HG03196 (cell line): ENCODE data around the gene TSN.
A peak's percentile ranks its signal among the peaks of the same experiment; 100 is the strongest.
"Not testable (repeated sequence)": the region's sequence is repeated elsewhere in the genome, so short reads cannot be mapped to it uniquely, and the experiment has no call there.

ENCODE experiments used
- ATAC-seq: cut with Tn5 transposase; IDR thresholded peaks from one replicate; pipeline ENCODE4 v1.9.1; 2021; ENCODE audit not compliant: unreplicated experiment

The TSN gene

DNA sequence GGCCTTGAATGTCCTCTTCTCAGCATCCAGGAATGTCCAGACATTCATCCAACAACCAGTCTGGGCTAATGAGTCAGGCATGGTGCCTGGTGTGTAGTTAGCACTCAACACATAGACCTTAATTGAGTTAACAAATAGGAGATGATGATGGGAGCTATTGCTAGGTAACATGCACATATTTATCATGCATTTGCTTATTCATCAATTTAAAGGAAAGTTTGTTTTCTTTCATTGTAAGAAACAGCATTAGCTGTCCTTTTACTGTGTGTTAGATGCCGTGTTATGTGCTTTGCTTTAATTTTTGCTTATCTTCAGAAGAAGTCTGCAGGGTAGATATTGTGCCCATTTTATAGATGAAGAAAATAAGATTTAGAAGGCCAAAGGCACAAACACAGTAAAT is 43.2 kb downstream of the TSN start:
- ATAC-seq: no peak

DNA sequence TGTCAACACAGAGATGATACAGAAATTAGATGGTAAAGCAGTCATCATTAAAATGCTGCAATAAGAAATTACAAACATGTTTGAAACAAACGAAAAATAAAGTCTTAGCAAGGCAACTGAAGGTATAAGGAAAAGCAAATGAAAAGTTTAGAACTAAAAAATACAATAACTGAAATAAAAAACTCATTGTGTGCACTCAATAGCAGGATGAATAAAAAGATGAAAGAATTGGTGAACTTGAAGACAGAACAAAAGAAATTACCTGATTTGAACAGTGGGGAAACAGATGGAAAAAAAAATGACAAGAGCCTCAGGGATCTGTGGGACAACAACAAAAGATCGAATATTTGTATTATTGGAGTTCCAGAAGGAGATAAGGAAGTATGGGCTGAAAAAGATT is 46.5 kb downstream of the TSN start:
- ATAC-seq: no peak

DNA sequence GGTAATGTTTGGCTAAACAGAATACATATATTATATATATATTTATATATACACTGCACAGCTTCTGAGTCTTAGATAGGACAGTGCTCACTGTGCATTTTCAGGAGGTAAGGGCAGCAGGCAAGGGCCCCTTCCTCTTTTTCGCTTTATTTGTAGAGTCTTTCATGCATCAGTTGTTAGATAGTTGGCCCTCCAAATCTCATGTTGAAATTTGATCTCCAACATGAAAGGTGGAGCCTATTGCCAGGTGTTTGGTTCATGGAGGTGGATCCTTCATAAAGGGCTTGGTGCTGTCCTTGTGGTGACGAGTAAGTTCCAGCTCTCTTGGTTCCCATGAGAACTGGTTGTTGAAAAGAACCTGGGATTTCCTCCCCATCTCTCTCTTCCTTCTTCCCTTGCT is 48.1 kb downstream of the TSN start:
- ATAC-seq: no peak

DNA sequence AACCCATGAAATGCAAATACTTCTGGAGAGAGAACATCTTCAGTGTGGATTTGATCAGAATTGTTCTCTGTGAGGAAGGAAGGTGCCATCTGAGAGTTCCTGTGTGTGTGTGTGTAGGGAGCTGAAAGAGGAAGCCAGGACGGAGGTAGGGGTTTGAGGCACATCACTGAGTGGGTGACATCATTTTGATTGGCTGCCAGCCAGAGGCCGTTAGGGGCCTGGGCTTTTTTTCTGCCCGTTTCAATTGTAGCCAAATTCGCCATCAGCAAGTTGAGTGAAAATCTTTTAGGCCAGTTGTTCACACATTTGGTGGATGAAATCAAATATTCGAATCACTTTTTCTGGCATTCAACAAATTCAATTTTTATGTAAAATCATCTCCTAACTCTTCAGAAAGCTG is 48.9 kb downstream of the TSN start:
- no peak for ATAC-seq

DNA sequence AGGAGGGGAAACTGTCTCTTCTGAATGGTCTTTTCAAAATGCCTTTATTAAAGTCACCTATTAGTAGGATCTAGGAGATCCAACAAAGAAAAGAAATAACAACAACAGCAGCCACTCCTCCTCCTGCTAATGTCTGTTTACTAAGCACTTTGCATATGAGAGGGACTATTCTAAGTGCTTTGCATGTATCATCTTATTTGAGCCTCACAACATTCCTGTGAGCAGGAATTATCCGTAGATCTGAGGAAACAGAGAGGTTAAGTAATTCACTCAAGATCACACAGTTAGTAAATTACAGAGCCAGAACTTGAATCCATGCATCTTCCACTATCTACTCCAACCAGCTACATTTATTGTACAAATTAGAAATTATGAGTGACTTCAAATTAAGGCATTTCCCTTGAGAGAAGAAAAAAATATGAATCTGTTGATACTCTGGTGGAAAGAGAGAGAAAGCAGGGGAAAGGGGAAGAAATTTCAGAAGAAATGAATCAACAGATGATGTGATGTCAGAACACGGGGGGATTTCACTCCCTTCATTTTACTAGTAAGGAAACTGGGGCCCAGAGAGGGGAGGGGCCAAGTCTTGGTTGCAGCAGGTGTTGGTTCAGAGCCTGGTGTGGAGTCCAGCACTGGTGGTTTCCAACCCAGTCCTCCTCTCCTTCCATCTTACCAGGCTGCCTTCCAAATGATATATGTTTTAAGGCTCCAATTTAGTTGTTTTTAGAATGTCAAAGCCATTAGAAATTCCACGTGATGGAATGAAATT is 49.7 kb downstream of the TSN start:
- no peak for ATAC-seq

DNA sequence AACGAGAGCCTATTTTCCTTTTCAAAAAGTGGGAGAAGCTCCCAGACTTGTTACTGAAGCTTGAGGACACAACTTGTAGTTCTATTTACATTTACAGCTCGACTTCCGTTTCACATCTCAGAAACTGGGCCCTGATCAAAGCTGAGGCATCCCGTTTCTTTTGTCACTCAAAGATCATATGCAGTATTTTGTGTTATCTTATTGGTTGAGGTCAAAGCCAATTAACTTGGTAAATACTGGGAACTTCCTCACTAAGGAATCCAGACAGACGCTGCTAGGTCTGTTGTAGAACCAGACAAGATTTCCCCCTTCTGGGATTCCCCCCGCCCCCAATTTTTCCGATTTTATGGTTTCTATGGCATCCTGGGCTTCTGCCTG is 50.3 kb downstream of the TSN start:
- no peak for ATAC-seq

DNA sequence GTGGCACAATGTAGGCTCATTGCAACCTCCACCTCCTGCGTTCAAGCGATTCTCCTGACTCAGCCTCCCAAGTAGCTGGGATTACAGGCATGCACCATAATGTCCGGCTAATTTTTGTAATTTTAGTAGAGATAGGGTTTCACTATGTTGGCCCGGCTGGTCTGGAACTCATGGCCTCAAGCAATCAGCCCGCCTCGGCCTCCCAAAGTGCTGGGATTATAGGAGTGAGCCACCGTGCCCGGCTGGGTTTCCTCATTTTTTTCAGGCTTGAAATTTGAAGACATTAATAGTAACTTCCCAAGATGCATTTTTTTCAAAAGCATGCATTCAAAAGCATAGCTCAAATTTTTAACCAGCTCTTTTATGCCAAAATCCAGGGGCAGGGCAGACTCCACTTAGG is 52.3 kb downstream of the TSN start:
- ATAC-seq: not testable (repeated sequence)

DNA sequence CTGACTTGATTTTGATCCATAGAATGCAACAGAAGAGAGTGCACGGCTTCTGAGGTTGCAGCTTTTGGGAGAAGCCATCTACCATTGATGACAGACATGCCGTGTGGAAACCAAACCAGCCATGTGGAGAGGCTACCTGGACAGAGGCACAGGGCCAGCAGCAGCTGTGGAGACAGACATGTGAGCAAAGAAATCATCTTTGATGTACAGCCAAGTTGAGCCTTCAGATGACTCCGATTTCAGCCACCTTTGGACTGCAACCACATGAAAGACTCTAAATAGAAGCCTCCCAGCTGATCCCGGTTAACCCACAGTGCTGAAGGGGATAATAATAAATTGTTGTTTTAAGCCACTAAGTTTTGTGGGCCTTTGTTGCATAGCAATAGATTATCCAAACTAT is 54.2 kb downstream of the TSN start:
- ATAC-seq: no peak

DNA sequence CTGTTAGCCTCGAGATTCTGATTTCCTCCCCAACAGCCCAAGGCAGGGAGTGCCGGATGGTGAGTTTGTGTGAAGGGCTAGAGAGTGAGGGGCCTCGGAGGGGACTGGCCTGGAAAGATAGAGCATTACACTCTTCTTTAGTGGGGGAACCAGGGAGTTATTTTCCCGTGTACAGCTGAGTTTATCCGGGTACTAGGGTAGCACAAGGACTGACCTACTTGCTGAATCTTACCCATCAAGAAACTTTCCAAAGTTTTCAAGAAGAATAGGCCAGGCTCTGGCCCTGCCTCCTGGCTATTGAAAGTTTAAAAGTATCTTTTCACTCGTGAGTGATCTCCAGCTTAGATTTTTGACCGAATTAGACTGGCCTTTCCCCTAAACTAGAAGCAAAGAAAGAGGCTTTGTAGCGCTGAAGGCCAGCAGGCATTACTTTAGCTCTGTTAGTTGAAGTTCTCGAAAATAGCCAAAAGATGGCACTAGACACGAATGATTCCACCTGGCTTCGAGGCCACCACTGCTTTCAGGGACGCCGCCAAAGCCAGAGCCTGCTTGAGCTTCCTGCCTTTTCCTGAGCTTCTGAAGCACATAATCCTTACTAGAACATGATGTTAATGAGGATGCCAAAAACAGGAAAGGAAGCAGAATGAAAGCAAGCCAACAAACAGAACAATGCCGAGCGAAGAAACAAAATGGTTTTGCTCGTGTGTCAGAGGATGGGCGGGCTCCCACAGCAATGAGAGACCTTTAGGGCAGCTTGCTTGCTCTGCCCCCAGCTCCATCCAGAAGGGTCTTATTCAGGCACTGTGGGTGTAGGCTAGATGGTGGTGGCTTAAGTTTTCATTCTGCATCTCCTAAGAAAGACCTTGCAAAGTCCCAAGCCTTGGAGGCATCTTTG is 55.8 kb downstream of the TSN start:
- ATAC-seq: peak; percentile 80

DNA sequence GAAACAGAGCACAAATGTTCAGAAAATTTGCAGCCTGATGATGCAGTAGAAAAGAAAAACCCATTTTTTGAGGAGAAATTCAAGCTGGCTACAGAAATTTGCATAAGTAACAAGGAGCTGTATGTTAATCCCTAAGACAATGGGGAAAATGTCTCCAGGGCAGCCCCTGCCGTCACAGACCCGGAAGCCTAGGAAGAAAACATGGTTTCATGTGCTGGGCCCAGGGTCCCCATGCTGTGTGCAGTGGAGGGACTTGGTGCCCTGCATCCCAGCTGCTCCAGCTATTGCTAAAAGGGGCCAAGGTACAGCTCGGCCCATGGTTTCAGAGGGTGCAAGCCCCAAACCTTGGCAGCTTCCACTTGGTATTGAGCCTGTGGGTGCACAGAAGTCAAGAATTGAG is 57.6 kb downstream of the TSN start:
- not testable (repeated sequence) for ATAC-seq

DNA sequence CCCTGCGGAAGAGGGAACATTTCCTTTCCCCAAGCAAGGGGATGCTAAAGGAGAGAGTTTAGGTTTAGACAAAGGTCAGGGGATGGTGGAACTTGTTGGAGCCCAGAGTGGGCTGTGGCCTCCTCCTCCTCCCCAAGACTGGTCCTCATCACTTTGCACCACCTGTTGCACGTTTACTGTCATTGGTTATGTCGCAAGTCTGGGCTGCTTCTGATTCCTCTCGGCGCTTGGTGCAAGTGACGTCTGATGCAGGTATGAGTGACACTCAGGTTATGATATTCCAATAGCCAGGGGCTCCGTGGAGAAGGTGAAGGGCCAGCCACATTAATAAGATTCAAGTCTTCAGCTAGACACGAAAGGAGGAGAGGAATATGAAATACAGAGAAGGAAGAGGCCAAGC is 59.8 kb downstream of the TSN start:
- no peak for ATAC-seq

DNA sequence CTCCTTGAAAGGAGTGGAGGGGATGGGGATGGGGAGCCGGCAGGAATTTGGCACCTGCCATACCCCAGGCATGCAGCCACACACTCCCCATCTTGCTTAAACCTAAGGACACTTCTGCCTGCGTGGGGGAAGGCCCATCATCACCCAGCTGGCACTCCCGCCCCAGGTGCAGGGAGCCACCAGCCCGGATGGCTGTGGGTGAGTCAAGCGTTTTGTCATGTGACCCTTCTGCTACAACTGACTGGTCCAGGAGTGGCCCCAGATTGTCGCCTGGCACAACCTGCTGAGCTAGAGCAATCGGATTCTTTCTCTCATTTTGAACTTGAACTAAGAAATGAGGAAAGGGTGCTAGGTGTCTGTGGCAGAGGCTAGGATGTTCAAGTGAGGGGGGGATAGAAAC is 61.3 kb downstream of the TSN start:
- ATAC-seq: no peak

DNA sequence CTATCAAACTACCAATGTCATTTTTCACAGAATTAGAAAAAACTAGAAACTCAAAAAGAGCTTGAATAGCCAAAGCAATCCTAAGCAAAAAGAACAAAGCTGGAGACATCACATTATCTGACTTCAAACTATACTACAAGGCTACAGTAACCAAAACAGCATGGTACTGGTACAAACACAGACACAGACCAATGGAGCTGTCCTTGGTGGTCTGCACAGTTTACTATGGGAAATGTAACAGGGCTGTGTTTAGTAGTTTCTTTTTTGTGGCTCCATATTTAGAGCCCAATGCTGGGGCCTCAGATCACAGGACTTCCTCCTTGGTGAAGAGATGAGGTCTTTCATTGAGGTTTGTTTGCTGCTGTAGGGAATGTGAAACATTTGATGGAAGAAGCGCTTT is 61.9 kb downstream of the TSN start:
- ATAC-seq: not testable (repeated sequence)
